Esophagus squamous epithelium (tissue), 5 donors: ENCODE measurements around the gene ERN2. TPM values are rescaled to one million over a fixed set of nuclear protein-coding genes. Genes with fewer than 3 reads are reported as not detected.
"Not testable (repeated sequence)": the region's sequence is repeated elsewhere in the genome, so short reads cannot be mapped to it uniquely, and the experiment has no call there.

ENCODE experiments used
- DNase-seq: peaks from one replicate; lab custom pipeline; 2025; lab: John Stamatoyannopoulos, UW
- H3K27ac ChIP-seq, 4 donors: fragments of 200-600 bp; sonication (generic); one replicate each; pipeline ENCODE4 v1.5.1; 2016 to 2019; ENCODE audit warnings: mild to moderate bottlenecking in 1 of 4
- H3K27me3 ChIP-seq, 4 donors: fragments of 200-600 bp; sonication (generic); 1 replicate in 3 of 4; 2 replicates in 1 of 4; pipeline versions ENCODE4 v1.5.1 to v1.6.0; 2017 to 2021; ENCODE audit warnings: antibody characterized with exemption in 1 of 4
- H3K36me3 ChIP-seq, 3 donors: fragments of 200-600 bp; sonication (generic); one replicate each; pipeline ENCODE4 v1.5.1; 2016 to 2019
- H3K4me1 ChIP-seq, 3 donors: fragments of 200-600 bp; sonication (generic); one replicate each; pipeline ENCODE4 v1.5.1; 2017 to 2019
- H3K4me3 ChIP-seq, 4 donors: fragments of 200-600 bp; sonication (generic); 1 replicate in 3 of 4; 2 replicates in 1 of 4; pipeline ENCODE4 v1.5.1; 2016 to 2019; ENCODE audit warnings: mild to moderate bottlenecking in 2 of 4, moderate library complexity in 1 of 4
- H3K9me3 ChIP-seq, 3 donors: fragments of 200-600 bp; sonication (generic); one replicate each; pipeline ENCODE4 v1.5.1; 2016 to 2019
- POLR2A ChIP-seq, 4 donors: fragments of 450-650 bp; IDR thresholded peaks; one replicate each; pipeline ENCODE4 v1.6.1; 2017; ENCODE audit warnings: antibody characterized with exemption in 4 of 4, mild to moderate bottlenecking in 4 of 4, moderate library complexity in 3 of 4
- WGBS, 2 donors: methylation state at CpG; one replicate each; pipeline ENCODE4 v1.1.5; 2018; 5-methylcytosine and 5-hydroxymethylcytosine counted together
- intact Hi-C: fragments of 100-400 bp; cut with DNase I; formaldehyde crosslinking; loops from one replicate; pipeline ENCODE4 v1.15.0; 2022
- total RNA-seq, 4 donors: library from RNA; depleted of rRNA; stranded (reverse); fragments of >200 nt; gene quantifications; one replicate each; pipeline ENCODE4 v1.1.0, GENCODE V29; 2016
- TF ChIP-seq, protein P1 (sequence below), 6 experiments: fragments of 450-650 bp in 4 of 6; fragments of 200-600 bp in 2 of 6; sonication (generic) in 2 of 6; IDR thresholded peaks; one replicate each; pipeline ENCODE4 v1.5.1; 2016 to 2019; ENCODE audit warnings: antibody characterized with exemption in 6 of 6, mild to moderate bottlenecking in 4 of 6, moderate library complexity in 4 of 6
- donor health status: DM: yes; HTN: yes; CAD: no.

ERN2 gene
- total RNA-seq, 4 donors from 2014 or later = 0.11 to 4.2 (median 0.57) TPM; not detected in 1

GRCh38 chr16:23754594-23755483 is 41.8 kb upstream of the ERN2 start, which contains the start of gene CHP2:
CHP2 (plus strand) TSS chr16:23755026; CDS start chr16:23755050, 24 bp downstream.
- no peak for DNase-seq
- Histone ChIP-seq H3K36me3 (no peaks in the 10 kb centered on the region), H3K27me3 (peaks cover 8 to 70% (median 11%) of the 10 kb centered on the region in 4 donors), H3K4me3 (peak within 1 kb of the TSS; percentile 12 to 60 (median 32)), H3K9me3 (no peaks in the 10 kb centered on the region), H3K4me1 (peaks cover 7 to 11% (median 11%) of the 10 kb centered on the region in 3 donors), H3K27ac (no peak within 1 kb of the TSS)
- TF ChIP-seq, protein P1, sequence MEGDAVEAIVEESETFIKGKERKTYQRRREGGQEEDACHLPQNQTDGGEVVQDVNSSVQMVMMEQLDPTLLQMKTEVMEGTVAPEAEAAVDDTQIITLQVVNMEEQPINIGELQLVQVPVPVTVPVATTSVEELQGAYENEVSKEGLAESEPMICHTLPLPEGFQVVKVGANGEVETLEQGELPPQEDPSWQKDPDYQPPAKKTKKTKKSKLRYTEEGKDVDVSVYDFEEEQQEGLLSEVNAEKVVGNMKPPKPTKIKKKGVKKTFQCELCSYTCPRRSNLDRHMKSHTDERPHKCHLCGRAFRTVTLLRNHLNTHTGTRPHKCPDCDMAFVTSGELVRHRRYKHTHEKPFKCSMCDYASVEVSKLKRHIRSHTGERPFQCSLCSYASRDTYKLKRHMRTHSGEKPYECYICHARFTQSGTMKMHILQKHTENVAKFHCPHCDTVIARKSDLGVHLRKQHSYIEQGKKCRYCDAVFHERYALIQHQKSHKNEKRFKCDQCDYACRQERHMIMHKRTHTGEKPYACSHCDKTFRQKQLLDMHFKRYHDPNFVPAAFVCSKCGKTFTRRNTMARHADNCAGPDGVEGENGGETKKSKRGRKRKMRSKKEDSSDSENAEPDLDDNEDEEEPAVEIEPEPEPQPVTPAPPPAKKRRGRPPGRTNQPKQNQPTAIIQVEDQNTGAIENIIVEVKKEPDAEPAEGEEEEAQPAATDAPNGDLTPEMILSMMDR (IDR thresholded peaks at IDR 0.05) = no peak
- no peak for TF ChIP-seq POLR2A (IDR thresholded peaks at IDR 0.05)
- intact Hi-C loops = no loop called here
- 13% methylated on average over 14 of the region's 80 CpGs; no CpG with 5 or more reads in 1 of the 2 donors for WGBS, 2 donors

DNA sequence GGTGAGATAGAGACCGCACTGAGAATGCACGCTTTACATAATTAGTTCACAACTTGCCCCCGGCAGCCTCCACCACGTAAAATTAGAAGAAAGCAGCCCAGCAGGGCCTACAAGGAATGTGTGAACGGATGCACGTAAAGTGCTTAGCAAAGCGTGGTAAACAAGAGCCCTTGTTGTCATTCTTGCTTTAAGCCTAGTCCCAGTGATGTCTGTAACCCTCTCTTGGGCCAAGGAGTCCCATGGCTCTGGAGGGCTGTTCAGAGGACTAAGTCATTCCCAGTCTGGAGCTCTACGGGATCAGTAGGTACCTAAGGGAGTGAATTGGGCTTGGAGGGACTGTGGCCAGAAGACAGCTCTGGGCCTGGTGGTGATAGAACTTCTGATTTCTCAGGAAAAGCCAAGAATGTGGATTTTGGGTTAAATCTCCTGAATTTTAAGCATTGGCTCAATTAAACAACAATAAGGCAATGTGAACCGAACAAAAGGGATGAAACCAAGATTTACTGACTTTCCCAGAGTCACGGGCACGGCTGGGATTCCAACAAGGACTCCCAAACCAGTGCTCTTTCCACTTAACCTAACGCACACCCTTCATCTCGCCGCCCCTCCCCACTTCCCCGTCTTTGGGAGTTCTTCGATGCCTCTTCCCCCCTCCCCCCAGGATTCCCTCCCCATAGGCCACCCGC is 41.0 kb upstream of the ERN2 start:
- no peak for DNase-seq
- peaks cover 8 to 69% (median 11%) of the 10 kb centered on the region in 4 donors for H3K27me3 ChIP-seq
- peak overlapping the region in 3 of 4 donors; percentile 26 to 60 (median 38) for H3K4me3 ChIP-seq
- intact Hi-C loops = no loop called here
- no peak overlapping the region for H3K27ac ChIP-seq
- TF ChIP-seq, protein P1 (IDR thresholded peaks at IDR 0.05) = no peak
- no peak for TF ChIP-seq POLR2A (IDR thresholded peaks at IDR 0.05)
- no peaks in the 10 kb centered on the region for H3K9me3 ChIP-seq
- peaks cover 7 to 11% (median 11%) of the 10 kb centered on the region in 3 donors for H3K4me1 ChIP-seq
- WGBS, 2 donors = 40 to 54% methylated on average over 16 to 17 of the region's 17 CpGs
- H3K36me3 ChIP-seq = no peaks in the 10 kb centered on the region

GRCh38 chr16:23751053-23751452 is 38.0 kb upstream of the ERN2 start:
- intact Hi-C loops, H3K36me3 ChIP-seq, H3K27ac ChIP-seq, DNase-seq, H3K4me3 ChIP-seq, H3K9me3 ChIP-seq: not testable (repeated sequence)
- Histone ChIP-seq H3K27me3 (peaks cover 8 to 48% (median 11%) of the 10 kb centered on the region in 4 donors), H3K4me1 (peaks cover 7 to 11% (median 11%) of the 10 kb centered on the region in 3 donors)
- whole genome bisulfite sequencing, 2 donors = 71 to 100% methylated on average over 1 of the region's 1 CpG

- no peak for TF ChIP-seq POLR2A (IDR thresholded peaks at IDR 0.05)
- TF ChIP-seq, protein P1 (IDR thresholded peaks at IDR 0.05) = no peak
- Histone ChIP-seq H3K36me3 (no peaks in the 10 kb centered on the region), H3K9me3 (no peaks in the 10 kb centered on the region), H3K4me1 (no peaks in the 10 kb centered on the region), H3K4me3 (no peak overlapping the region), H3K27ac (no peak overlapping the region), H3K27me3 (peaks cover 0 to 46% (median 0%) of the 10 kb centered on the region in 4 donors)
- no peak for DNase-seq
- WGBS, 2 donors = 44 to 60% methylated on average over 1 of the region's 1 CpG
- intact Hi-C loops = no loop called here
Observed at GRCh38 chr16:23748630-23749029, 35.6 kb upstream of the ERN2 start.

DNA sequence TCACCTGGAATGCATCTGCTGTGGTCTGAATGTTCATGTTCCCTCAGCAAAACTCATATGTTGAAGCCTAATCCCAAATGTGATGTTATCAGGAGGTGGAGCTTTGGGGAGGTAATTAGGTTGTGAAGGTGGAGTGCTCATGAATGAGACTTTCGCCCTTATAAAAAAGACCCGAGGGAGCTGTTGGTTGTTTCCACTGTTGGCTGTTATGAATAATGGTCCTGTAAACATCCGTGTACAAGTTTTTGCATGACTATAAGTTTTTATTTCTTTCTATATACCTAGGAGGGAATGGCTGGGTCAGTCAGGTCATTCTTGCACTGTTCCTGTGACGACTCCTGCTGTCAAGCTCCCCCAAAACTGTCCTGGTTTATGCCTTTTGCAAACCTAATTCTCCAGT is 32.2 kb upstream of the ERN2 start:
- H3K9me3 ChIP-seq = no peaks in the 10 kb centered on the region
- no peak for DNase-seq
- peaks cover 0 to 57% (median 0%) of the 10 kb centered on the region in 4 donors for H3K27me3 ChIP-seq
- no peak overlapping the region for H3K4me3 ChIP-seq
- no peaks in the 10 kb centered on the region for H3K36me3 ChIP-seq
- H3K27ac ChIP-seq = no peak overlapping the region
- TF ChIP-seq POLR2A (IDR thresholded peaks at IDR 0.05) = no peak
- TF ChIP-seq, protein P1 (IDR thresholded peaks at IDR 0.05) = no peak
- 68 to 74% methylated on average over 4 of the region's 4 CpGs for WGBS, 2 donors
- intact Hi-C loops = no loop called here
- H3K4me1 ChIP-seq = no peaks in the 10 kb centered on the region
